Colonic mucosa (tissue), 4 donors: ENCODE measurements around the gene ADSS1. TPM values are rescaled to one million over a fixed set of nuclear protein-coding genes. Genes with fewer than 3 reads are reported as not detected.

Source experiments
- DNase-seq: peaks from one replicate; pipeline ENCODE4 v3.0.0-alpha.2; 2020
- H3K27ac ChIP-seq: fragments of 200-600 bp; one replicate; pipeline ENCODE4 v1.8.0; 2021
- H3K27me3 ChIP-seq: fragments of 200-600 bp; one replicate; pipeline ENCODE4 v1.8.0; 2021
- H3K36me3 ChIP-seq: fragments of 200-600 bp; one replicate; pipeline ENCODE4 v1.8.0; 2021
- H3K4me1 ChIP-seq: fragments of 200-600 bp; one replicate; pipeline ENCODE4 v1.8.0; 2021; ENCODE audit warnings: mild to moderate bottlenecking
- H3K4me3 ChIP-seq: fragments of 200-600 bp; one replicate; pipeline ENCODE4 v1.8.0; 2021
- H3K9ac ChIP-seq, 2 donors: one replicate each; pipeline ENCODE4 v1.7.0; 2013; ENCODE audit warnings: control low read depth in 2 of 2, low read depth in 2 of 2, low read length in 2 of 2
- H3K9me3 ChIP-seq: fragments of 200-600 bp; one replicate; pipeline ENCODE4 v1.8.0; 2021
- intact Hi-C: fragments of 100-400 bp; cut with DNase I; formaldehyde crosslinking; loops from one replicate; pipeline ENCODE4 v1.14.1; 2022
- total RNA-seq, 2 donors: library from RNA; stranded (reverse); fragmentation: NEBNext Ultra II Directional in 1 of 2; extraction: Animal tissue kit (Norgen Biotek cat#: 25700) in 1 of 2; gene quantifications; one replicate each; pipeline ENCODE4 v1.2.1, GENCODE V29; 2021
- TF ChIP-seq, protein P1 (sequence below): fragments of 200-600 bp; IDR thresholded peaks from one replicate; pipeline ENCODE4 v1.8.0; 2022; ENCODE audit warnings: antibody characterized with exemption, mild to moderate bottlenecking
- donor health status: healthy.
- donor health status: DM: no; HTN: no; CAD: no.
- donor health status: DM: no; HTN: no; CAD: no.

The ADSS1 gene
- total RNA-seq, 2 donors from 2014 or later = 3.5 to 4.0 TPM

GRCh38 chr14:104682107-104682593 lies 41.9 kb upstream of the ADSS1 start:
- peaks cover 36% of the 10 kb centered on the region for H3K4me1 ChIP-seq
- intact Hi-C loops = no loop called here
- no peaks in the 10 kb centered on the region for H3K9me3 ChIP-seq
- TF ChIP-seq, protein P1, sequence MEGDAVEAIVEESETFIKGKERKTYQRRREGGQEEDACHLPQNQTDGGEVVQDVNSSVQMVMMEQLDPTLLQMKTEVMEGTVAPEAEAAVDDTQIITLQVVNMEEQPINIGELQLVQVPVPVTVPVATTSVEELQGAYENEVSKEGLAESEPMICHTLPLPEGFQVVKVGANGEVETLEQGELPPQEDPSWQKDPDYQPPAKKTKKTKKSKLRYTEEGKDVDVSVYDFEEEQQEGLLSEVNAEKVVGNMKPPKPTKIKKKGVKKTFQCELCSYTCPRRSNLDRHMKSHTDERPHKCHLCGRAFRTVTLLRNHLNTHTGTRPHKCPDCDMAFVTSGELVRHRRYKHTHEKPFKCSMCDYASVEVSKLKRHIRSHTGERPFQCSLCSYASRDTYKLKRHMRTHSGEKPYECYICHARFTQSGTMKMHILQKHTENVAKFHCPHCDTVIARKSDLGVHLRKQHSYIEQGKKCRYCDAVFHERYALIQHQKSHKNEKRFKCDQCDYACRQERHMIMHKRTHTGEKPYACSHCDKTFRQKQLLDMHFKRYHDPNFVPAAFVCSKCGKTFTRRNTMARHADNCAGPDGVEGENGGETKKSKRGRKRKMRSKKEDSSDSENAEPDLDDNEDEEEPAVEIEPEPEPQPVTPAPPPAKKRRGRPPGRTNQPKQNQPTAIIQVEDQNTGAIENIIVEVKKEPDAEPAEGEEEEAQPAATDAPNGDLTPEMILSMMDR = no peak
- H3K36me3 ChIP-seq = no peaks in the 10 kb centered on the region
- H3K9ac ChIP-seq = peak overlapping the region in 1 of 2 donors; percentile 84
- no peak overlapping the region for H3K4me3 ChIP-seq
- peak overlapping the region; percentile 91 for H3K27ac ChIP-seq
- H3K27me3 ChIP-seq = no peaks in the 10 kb centered on the region
- DNase-seq = no peak

GRCh38 chr14:104683653-104684448 lies 40.2 kb upstream of the ADSS1 start:
- intact Hi-C loops = no loop called here
- DNase-seq = no peak
- Histone ChIP-seq H3K9me3 (no peaks in the 10 kb centered on the region), H3K9ac (no peak overlapping the region), H3K27ac (no peak overlapping the region), H3K27me3 (no peaks in the 10 kb centered on the region), H3K4me1 (peaks cover 38% of the 10 kb centered on the region), H3K4me3 (no peak overlapping the region), H3K36me3 (no peaks in the 10 kb centered on the region)
- TF ChIP-seq, protein P1 = no peak

DNA sequence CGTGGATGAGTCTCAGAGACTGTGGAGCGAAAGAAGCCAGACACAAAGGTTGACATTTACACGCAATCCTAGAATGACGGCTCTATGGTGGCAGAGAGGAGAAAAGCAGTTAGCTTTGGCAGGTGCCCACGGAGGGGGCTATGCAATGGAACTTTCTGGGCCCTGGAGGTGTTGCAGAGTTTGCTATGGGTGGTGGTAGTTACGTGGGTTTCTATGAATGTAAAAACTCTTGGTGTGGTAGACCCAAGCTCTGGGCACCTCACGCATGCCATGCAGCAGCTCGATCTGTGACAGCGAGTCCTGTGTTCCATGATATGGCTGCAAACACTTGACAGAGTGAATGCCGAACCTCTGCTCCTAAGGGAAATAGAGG lies 39.6 kb upstream of the ADSS1 start:
- intact Hi-C loops = no loop called here
- Histone ChIP-seq H3K9me3 (no peaks in the 10 kb centered on the region), H3K4me3 (no peak overlapping the region), H3K27me3 (no peaks in the 10 kb centered on the region), H3K9ac (no peak overlapping the region), H3K36me3 (no peaks in the 10 kb centered on the region), H3K4me1 (peaks cover 34% of the 10 kb centered on the region), H3K27ac (no peak overlapping the region)
- DNase-seq = no peak
- TF ChIP-seq, protein P1 = no peak

DNA sequence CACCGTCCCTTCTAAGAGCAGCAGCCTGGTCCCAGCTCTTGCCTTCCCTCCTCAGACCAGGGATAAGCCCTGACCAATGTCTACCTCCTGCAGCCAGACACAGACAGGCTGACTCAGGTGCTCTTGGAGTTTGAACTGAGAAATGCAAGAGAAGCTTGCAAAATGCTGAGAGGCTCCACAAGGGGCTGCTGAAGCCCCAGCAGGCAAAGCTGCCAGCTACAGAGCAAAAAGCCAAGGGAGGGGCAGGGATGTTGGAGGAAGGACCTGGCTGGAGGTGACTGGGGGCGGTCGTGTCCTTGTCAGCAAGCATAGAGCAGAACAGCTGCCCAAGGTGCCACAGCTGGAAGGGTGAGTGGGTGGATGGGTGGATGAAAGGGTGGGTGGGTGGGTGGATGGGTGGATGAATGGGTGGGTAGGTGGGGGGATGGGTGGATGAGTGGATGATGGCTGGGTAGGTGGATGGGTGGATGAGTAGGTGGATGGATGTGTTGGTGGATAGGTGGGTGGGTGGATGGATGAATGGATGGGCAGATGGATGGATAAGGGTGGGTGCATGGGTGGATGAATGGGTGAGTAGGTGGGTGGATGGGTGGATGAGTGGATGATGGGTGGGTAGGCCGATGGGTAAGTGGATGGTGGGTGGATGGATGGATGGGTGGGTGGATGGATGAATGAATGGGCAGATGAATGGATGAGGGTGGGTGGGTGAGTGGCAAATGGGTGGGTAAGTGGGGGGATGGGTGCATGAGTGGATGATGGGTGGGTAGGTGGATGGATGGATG lies 38.6 kb upstream of the ADSS1 start:
- H3K9ac ChIP-seq = no peak overlapping the region
- H3K27ac ChIP-seq = no peak overlapping the region
- H3K4me1 ChIP-seq = peaks cover 25% of the 10 kb centered on the region
- no peaks in the 10 kb centered on the region for H3K36me3 ChIP-seq
- TF ChIP-seq, protein P1 = no peak
- DNase-seq = no peak
- intact Hi-C loops = no loop called here
- no peaks in the 10 kb centered on the region for H3K9me3 ChIP-seq
- no peaks in the 10 kb centered on the region for H3K27me3 ChIP-seq
- no peak overlapping the region for H3K4me3 ChIP-seq

DNA sequence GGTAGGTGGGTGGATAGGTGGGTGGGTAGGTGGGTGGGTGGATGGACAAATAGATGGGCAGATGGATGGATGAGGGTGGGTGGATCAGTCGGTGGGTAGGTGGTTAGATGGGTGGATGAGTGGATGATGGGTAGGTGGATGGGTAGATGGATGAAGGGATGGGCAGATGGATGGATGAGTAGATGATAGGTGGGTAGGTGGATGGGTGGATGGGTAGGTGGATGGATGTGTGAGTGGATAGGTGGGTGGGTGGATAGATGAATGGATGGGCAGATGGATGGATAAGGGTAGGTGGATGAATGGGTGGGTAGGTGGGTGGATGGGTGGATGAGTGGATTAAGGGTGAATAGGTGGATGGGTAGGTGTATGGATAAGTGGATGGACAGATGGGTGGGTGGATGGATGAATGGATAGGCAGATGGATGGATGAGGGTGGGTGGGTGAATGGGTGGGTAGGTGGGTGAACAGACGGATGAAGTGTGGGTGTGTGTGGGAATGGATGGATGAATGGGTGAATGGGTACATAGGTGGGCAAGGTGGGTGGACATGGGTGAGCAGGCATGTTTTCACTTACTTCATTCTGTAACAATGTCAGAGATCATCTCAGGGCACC lies 37.9 kb upstream of the ADSS1 start:
- H3K27me3 ChIP-seq = no peaks in the 10 kb centered on the region
- DNase-seq = no peak
- peak overlapping the region in 1 of 2 donors; percentile 60 for H3K9ac ChIP-seq
- intact Hi-C loops = no loop called here
- H3K36me3 ChIP-seq = no peaks in the 10 kb centered on the region
- TF ChIP-seq, protein P1 = no peak
- peak overlapping the region; percentile 96 for H3K27ac ChIP-seq
- H3K9me3 ChIP-seq = no peaks in the 10 kb centered on the region
- H3K4me1 ChIP-seq = peaks cover 25% of the 10 kb centered on the region
- no peak overlapping the region for H3K4me3 ChIP-seq
